ENCODE data around the gene SLC2A1. TPM values are rescaled to one million over a fixed set of nuclear protein-coding genes. Genes with fewer than 3 reads are reported as not detected.

The SLC2A1 gene
- total and polyA plus RNA-seq, 2 of the 13 experiments (the other 11 are each of a cell fraction or from before 2014, with no cell fraction given): 125 to 423 TPM

- TF ChIP-seq HMGXB3 (CRISPR knock-in tag; IDR thresholded peaks at IDR 0.05; ENCODE audit: borderline replicate concordance): no peak
Measured at GRCh38 chr1:42982641-42983040, 24.0 kb upstream of the SLC2A1 start (continued).

- no peak overlapping the region for H3K4me2 ChIP-seq (ENCODE audit: low read depth, low read length)
- H3K4me1 ChIP-seq (ENCODE audit: insufficient read depth, low read length): peaks cover 34% of the 10 kb centered on the region
- H2AFZ ChIP-seq (ENCODE audit: low read length): no peak overlapping the region
- DNase-seq (ENCODE audit: low spot score) (no peak), FAIRE-seq (no peak), ATAC-seq (no peak)
- H4K20me1 ChIP-seq (ENCODE audit: insufficient read depth, low read length): no peaks in the 10 kb centered on the region
- H3K79me2 ChIP-seq (ENCODE audit: insufficient read depth, low read length): no peaks in the 10 kb centered on the region
- ChIA-PET POLR2A (no interaction called here), CTCF (ENCODE audit: low intra/inter-chr PET ratio, low total read pairs) (no interaction called here)
- H3K27me3 ChIP-seq (ENCODE audit: control insufficient read depth in 1 of 2, insufficient read depth in 2 of 2, low read length in 2 of 2): no peaks in the 10 kb centered on the region
- H3K27ac ChIP-seq (ENCODE audit: extremely low read length, insufficient read depth, low read length): no peak overlapping the region
- H3K9me3 ChIP-seq (ENCODE audit: low read length): no peaks in the 10 kb centered on the region
- BruUV-seq (replicated peaks): no TSS peak
- intact Hi-C loops (cut with micrococcal nuclease; ENCODE audit: unreplicated experiment) (no loop called here), in situ Hi-C loops (cut with HindIII; ENCODE audit: extremely low pct_ligation_motif_present, low pct_unique_long_range_greater_than_20kb) (no loop called here)
- H3K36me3 ChIP-seq (replicated peaks in 1 of 2; ENCODE audit: control insufficient read depth in 1 of 2, insufficient read depth in 2 of 2, low read length in 2 of 2): no peaks in the 10 kb centered on the region
- WGBS (ENCODE audit: low lambda C conversion rate): 89% methylated on average over 6 of the region's 6 CpGs
- no peak overlapping the region for H3K9ac ChIP-seq (ENCODE audit: insufficient read depth, low read depth, low read length)
- no peak overlapping the region for H3K4me3 ChIP-seq (replicated peaks in 1 of 3; ENCODE audit: insufficient read depth in 1 of 3, low read depth in 2 of 3, low read length in 3 of 3)
- TF ChIP-seq TEAD3 (CRISPR knock-in tag; optimal IDR thresholded peaks at IDR 0.05; ENCODE audit: borderline replicate concordance) (no peak), KDM5A (IDR thresholded peaks at IDR 0.05; ENCODE audit: borderline replicate concordance, low read length) (no peak), ZSCAN21 (CRISPR knock-in tag; IDR thresholded peaks at IDR 0.05; ENCODE audit: borderline replicate concordance) (no peak), STAT5B (CRISPR knock-in tag; IDR thresholded peaks at IDR 0.05) (no peak), NCOR1 (IDR thresholded peaks at IDR 0.05; ENCODE audit: borderline replicate concordance, low read length) (no peak)
Measured at GRCh38 chr1:42981871-42982270, 23.2 kb upstream of the SLC2A1 start.
